Esophagus (tissue), 2 donors: ENCODE data around the gene HPX. TPM values are rescaled to one million over a fixed set of nuclear protein-coding genes. Genes with fewer than 3 reads are reported as not detected.
"Not testable (repeated sequence)": the region's sequence is repeated elsewhere in the genome, so short reads cannot be mapped to it uniquely, and the experiment has no call there.

Experiments used
- H3K27ac ChIP-seq, 2 donors: one replicate each; pipeline ENCODE4 v1.5.1; 2013; ENCODE audit warnings: low read depth in 2 of 2, mild to moderate bottlenecking in 2 of 2, inconsistent platforms in 1 of 2, low read length in 1 of 2, moderate library complexity in 1 of 2
- H3K27me3 ChIP-seq, 2 donors: one replicate each; pipeline ENCODE4 v1.6.1; 2013; ENCODE audit warnings: low read length in 2 of 2, control low read depth in 1 of 2, mild to moderate bottlenecking in 1 of 2; ENCODE audit not compliant: insufficient read depth in 2 of 2, control insufficient read depth in 1 of 2
- H3K36me3 ChIP-seq, 2 donors: one replicate each; pipeline ENCODE4 v1.6.1; 2013; ENCODE audit warnings: low read length in 1 of 2; ENCODE audit not compliant: control insufficient read depth in 2 of 2, insufficient read depth in 2 of 2
- H3K4me1 ChIP-seq, 2 donors: one replicate each; pipeline ENCODE4 v1.6.1; 2013; ENCODE audit warnings: low read length in 1 of 2; ENCODE audit not compliant: control insufficient read depth in 2 of 2, insufficient read depth in 2 of 2
- H3K4me3 ChIP-seq, 2 donors: one replicate each; pipeline ENCODE4 v1.5.1; 2013; ENCODE audit warnings: low read length in 2 of 2, mild to moderate bottlenecking in 2 of 2, low read depth in 1 of 2, moderate library complexity in 1 of 2
- H3K9me3 ChIP-seq, 2 donors: one replicate each; pipeline ENCODE4 v1.6.1; 2013; ENCODE audit warnings: mild to moderate bottlenecking in 2 of 2, low read depth in 1 of 2, low read length in 1 of 2, moderate library complexity in 1 of 2; ENCODE audit not compliant: control insufficient read depth in 2 of 2, insufficient read depth in 1 of 2
- whole genome bisulfite sequencing, 2 donors: extraction: QIAGEN DNeasy Blood & Tissue Kit; methylation state at CpG; one replicate each; pipeline ENCODE4 v1.1.7; 2013; 5-methylcytosine and 5-hydroxymethylcytosine counted together
- polyA plus RNA-seq, 2 donors: library from polyadenylated mRNA; stranded (reverse); fragments of 200-250 nt; gene quantifications; one replicate each; pipeline ENCODE4 v1.2.3, GENCODE V29; 2013
- donor health status: healthy with polysubstance abuse.
- donor health status: Bipolar disorder and iron deficiency.

Gene HPX
- polyA plus RNA-seq, 2 donors = 0.26 to 0.55 TPM

GRCh38 chr11:6400431-6401345, 40.1 kb downstream of the HPX start:
- Histone ChIP-seq H3K9me3 (no peaks in the 10 kb centered on the region), H3K36me3 (peaks cover 0 to 9% of the 10 kb centered on the region in 2 donors), H3K4me1 (peaks cover 3 to 6% of the 10 kb centered on the region in 2 donors), H3K4me3 (no peak overlapping the region), H3K27ac (no peak overlapping the region), H3K27me3 (no peaks in the 10 kb centered on the region)
- 94 to 96% methylated on average over 15 of the region's 15 CpGs for WGBS, 2 donors

GRCh38 chr11:6397636-6398035, 43.2 kb downstream of the HPX start:
- H3K36me3 ChIP-seq = peaks cover 4 to 11% of the 10 kb centered on the region in 2 donors
- no peaks in the 10 kb centered on the region for H3K27me3 ChIP-seq
- peaks cover 0 to 11% of the 10 kb centered on the region in 2 donors for H3K4me1 ChIP-seq
- H3K9me3 ChIP-seq = no peaks in the 10 kb centered on the region
- no peak overlapping the region for H3K27ac ChIP-seq
- 55 to 60% methylated on average over 3 of the region's 3 CpGs for WGBS, 2 donors
- no peak overlapping the region for H3K4me3 ChIP-seq

- H3K9me3 ChIP-seq = no peaks in the 10 kb centered on the region
- no peaks in the 10 kb centered on the region for H3K27me3 ChIP-seq
- 29 to 64% methylated on average over 1 of the region's 1 CpG for WGBS, 2 donors
- no peak overlapping the region for H3K27ac ChIP-seq
- no peak overlapping the region for H3K4me3 ChIP-seq
- H3K36me3 ChIP-seq = peaks cover 4 to 11% of the 10 kb centered on the region in 2 donors
- H3K4me1 ChIP-seq = peaks cover 0 to 11% of the 10 kb centered on the region in 2 donors
Observed at GRCh38 chr11:6397156-6397555, 43.6 kb downstream of the HPX start.

DNA sequence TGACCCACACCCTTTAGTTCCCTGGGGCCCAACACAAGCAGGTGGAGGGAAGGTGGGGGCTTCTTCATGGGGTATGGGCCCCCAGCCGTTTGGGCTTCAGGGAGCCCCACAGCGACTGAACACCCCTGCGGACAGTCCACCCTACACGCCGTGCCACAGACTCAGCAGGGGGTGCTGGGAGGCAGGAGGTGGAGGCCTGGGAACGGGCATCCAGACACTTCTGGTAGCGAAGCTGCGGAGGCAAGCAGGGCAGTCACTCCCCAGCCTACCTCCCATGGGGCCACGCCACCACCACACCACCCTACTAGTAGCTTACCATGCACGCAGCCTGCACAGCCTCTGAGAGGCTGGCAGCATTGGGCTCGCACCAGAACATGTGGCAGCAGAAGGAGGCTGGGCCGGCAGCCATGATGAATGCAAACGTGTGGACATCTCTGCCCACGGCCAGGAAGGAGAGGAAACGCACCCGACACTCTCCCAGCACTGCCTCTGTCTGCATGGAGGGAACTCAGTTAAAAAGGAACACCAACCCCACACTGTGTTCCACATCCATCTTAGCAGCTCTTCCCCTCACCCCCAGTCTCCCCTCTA, 45.2 kb downstream of the HPX start:
- Histone ChIP-seq H3K27ac (no peak overlapping the region), H3K4me3 (no peak overlapping the region), H3K9me3 (no peaks in the 10 kb centered on the region), H3K4me1 (peaks cover 0 to 16% of the 10 kb centered on the region in 2 donors), H3K27me3 (no peaks in the 10 kb centered on the region), H3K36me3 (peaks cover 4 to 7% of the 10 kb centered on the region in 2 donors)
- WGBS, 2 donors = 88% methylated on average over 16 of the region's 16 CpGs

GRCh38 chr11:6393989-6394670, 46.7 kb downstream of the HPX start:
- Histone ChIP-seq H3K27ac (peak overlapping the region in 1 of 2 donors; percentile 44), H3K27me3 (no peaks in the 10 kb centered on the region), H3K4me1 (peaks cover 0 to 16% of the 10 kb centered on the region in 2 donors), H3K4me3 (no peak overlapping the region), H3K36me3 (peaks cover 4 to 7% of the 10 kb centered on the region in 2 donors), H3K9me3 (no peaks in the 10 kb centered on the region)
- WGBS, 2 donors = 76 to 80% methylated on average over 16 of the region's 16 CpGs

DNA sequence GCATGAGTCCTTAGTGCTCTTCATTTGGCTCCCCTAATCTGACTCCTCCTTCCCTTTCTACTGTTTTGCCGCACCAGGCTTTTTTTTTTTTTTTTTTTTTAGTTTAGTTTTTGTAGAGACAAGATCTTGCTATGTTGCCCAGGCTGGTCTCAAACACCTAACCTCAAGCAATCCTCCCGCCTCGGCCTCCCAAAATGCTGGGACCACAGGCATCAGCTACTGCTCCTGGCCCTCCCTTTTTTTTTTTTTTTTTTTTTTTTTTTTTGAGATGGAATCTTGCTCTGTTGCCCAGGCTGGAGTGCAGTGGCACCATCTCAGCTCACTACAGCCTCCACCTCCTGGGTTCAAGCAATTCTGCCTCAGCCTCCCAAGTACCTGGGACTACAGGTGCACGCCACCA, 48.5 kb downstream of the HPX start:
- WGBS, 2 donors = 95% methylated on average over 4 of the region's 4 CpGs
- not testable (repeated sequence) for H3K27ac ChIP-seq, H3K36me3 ChIP-seq, H3K27me3 ChIP-seq, H3K4me3 ChIP-seq, H3K9me3 ChIP-seq
- H3K4me1 ChIP-seq = peaks cover 0 to 16% of the 10 kb centered on the region in 2 donors

DNA sequence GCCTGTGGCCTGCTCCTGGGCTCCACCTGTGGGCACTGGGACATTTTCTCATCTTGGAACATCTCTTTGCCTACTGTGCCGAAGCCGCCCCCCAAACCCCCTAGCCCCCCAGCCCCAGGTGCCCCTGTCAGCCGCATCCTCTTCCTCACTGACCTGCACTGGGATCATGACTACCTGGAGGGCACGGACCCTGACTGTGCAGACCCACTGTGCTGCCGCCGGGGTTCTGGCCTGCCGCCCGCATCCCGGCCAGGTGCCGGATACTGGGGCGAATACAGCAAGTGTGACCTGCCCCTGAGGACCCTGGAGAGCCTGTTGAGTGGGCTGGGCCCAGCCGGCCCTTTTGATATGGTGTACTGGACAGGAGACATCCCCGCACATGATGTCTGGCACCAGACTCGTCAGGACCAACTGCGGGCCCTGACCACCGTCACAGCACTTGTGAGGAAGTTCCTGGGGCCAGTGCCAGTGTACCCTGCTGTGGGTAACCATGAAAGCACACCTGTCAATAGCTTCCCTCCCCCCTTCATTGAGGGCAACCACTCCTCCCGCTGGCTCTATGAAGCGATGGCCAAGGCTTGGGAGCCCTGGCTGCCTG, 49.2 kb downstream of the HPX start:
- H3K36me3 ChIP-seq = peaks cover 4 to 7% of the 10 kb centered on the region in 2 donors
- H3K9me3 ChIP-seq = no peaks in the 10 kb centered on the region
- 93 to 95% methylated on average over 18 of the region's 18 CpGs for WGBS, 2 donors
- H3K4me1 ChIP-seq = peaks cover 0 to 16% of the 10 kb centered on the region in 2 donors
- H3K27me3 ChIP-seq = no peaks in the 10 kb centered on the region
- H3K27ac ChIP-seq = no peak overlapping the region
- peak overlapping the region in 1 of 2 donors; percentile 82 for H3K4me3 ChIP-seq

DNA sequence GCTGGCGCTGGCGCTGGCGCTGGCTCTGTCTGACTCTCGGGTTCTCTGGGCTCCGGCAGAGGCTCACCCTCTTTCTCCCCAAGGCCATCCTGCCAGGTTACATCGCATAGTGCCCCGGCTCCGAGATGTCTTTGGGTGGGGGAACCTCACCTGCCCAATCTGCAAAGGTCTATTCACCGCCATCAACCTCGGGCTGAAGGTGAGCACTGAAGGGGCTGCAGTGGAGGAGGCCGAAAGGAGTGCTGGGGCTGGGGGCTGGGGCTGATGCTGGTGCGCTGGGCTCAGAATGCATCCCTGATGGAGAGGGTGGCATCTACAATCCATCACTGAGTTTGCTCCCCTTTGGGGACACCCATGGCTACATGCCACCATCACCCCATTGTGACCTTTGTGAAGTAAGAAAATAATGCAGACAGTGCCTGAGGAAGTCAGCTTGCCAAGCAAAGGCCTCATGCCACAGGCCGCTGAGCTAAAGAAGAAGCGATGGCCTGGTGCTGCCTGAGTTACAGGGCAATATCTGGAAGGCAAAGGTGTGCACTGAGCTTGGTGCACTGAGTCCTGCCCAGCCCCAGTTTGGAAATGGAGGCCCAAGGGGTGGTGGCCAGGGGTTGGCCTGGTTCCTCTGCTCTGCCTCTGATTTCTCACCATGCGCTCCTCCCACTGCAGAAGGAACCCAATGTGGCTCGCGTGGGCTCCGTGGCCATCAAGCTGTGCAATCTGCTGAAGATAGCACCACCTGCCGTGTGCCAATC, 49.9 kb downstream of the HPX start:
- H3K4me1 ChIP-seq = peaks cover 0 to 16% of the 10 kb centered on the region in 2 donors
- peaks cover 4 to 7% of the 10 kb centered on the region in 2 donors for H3K36me3 ChIP-seq
- no peaks in the 10 kb centered on the region for H3K27me3 ChIP-seq
- H3K27ac ChIP-seq = peak overlapping the region; percentile 99
- WGBS, 2 donors = 32 to 36% methylated on average over 19 of the region's 19 CpGs
- H3K4me3 ChIP-seq = peak overlapping the region; percentile 82 to 84
- H3K9me3 ChIP-seq = no peaks in the 10 kb centered on the region
